GM12878 (cell line): ENCODE data around the gene EFHD1.

ENCODE experiments used
- BHLHE40 ChIP-seq, 2 experiments: fragments of 450-650 bp in 1 of 2; IDR thresholded peaks; 2 replicates each; pipeline ENCODE4 v1.6.1; 2011 to 2017; ENCODE audit warnings: low read depth in 2 of 2, borderline replicate concordance in 1 of 2, improper control_type of control experiment in 1 of 2, low read length in 1 of 2, mild to moderate bottlenecking in 1 of 2
- JUND ChIP-seq: IDR thresholded peaks from 2 replicates; pipeline ENCODE4 v1.6.1; 2012; ENCODE audit warnings: low read depth, mild to moderate bottlenecking, low read length, improper control_type of control experiment, moderate library complexity
- POLR2A ChIP-seq: IDR thresholded peaks from 2 replicates; pipeline ENCODE4 v1.6.1; 2011; ENCODE audit warnings: low read depth, mild to moderate bottlenecking, low read length
- TF ChIP-seq, protein P1 (sequence below): fragments of 450-650 bp; IDR thresholded peaks from 2 replicates; pipeline ENCODE4 v1.6.1; 2016; ENCODE audit warnings: mild to moderate bottlenecking

DNA sequence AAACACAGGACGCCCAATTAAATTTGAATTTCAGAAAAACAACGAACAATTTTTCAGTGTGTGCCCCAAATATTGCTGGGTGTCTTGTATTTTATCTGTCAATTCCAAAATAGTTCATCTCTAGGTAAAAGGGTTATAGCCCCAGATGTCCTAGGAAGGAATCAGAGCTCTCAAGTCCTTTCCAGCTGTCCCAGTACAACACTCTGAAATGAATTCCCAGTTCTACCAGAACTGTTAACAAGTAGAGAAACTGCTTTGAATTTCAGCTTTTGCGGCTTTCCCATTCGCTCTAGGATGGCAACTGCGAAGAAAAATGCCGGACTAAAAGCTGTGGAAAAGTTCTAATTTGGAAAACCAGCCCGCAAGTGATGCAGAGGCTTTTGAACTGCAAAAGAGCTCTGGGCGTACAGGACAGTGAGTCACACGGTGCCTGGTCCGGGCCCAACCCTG, 63.2 kb downstream of the EFHD1 start:
- TF ChIP-seq POLR2A = no peak
- no peak for TF ChIP-seq JUND
- TF ChIP-seq, protein P1, sequence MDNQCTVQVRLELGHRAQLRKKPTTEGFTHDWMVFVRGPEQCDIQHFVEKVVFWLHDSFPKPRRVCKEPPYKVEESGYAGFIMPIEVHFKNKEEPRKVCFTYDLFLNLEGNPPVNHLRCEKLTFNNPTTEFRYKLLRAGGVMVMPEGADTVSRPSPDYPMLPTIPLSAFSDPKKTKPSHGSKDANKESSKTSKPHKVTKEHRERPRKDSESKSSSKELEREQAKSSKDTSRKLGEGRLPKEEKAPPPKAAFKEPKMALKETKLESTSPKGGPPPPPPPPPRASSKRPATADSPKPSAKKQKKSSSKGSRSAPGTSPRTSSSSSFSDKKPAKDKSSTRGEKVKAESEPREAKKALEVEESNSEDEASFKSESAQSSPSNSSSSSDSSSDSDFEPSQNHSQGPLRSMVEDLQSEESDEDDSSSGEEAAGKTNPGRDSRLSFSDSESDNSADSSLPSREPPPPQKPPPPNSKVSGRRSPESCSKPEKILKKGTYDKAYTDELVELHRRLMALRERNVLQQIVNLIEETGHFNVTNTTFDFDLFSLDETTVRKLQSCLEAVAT = no peak
- no peak for TF ChIP-seq BHLHE40 (IDR thresholded peaks at IDR 0.05; ENCODE audit: borderline replicate concordance in 1 of 2, low read depth in 2 of 2, low read length in 1 of 2)
